Measurements from ENCODE around the gene PTH2.

Gene PTH2

DNA sequence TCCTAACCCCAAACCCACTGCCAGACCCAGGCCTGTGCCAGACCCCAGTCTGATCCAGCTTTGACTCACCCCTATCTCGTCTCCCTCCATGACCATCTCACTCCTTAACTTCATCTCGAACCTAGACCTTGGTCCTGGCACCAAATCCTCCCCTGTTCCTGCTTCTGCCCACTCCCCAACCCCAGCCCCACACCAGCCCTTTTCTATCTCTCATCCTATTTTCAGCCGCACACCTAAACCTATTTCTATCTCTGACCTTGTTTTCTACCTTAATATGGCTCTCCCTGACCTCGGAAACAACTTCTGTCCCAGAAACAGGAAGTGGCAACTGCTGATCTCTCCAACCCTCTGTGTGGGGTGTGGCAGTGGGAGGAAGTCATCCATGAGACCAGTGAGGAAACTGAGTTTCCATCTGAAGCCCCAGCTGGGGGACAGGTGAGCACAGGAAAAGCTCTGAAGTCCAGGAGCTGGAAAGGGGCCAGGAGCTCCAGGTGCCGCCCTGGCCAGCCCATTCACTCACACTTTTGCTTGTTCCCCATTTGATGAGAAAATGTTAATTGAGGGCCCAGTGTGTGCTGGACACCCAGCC is 13.7 kb downstream of the PTH2 start:
- DNase-seq: no peak

DNA sequence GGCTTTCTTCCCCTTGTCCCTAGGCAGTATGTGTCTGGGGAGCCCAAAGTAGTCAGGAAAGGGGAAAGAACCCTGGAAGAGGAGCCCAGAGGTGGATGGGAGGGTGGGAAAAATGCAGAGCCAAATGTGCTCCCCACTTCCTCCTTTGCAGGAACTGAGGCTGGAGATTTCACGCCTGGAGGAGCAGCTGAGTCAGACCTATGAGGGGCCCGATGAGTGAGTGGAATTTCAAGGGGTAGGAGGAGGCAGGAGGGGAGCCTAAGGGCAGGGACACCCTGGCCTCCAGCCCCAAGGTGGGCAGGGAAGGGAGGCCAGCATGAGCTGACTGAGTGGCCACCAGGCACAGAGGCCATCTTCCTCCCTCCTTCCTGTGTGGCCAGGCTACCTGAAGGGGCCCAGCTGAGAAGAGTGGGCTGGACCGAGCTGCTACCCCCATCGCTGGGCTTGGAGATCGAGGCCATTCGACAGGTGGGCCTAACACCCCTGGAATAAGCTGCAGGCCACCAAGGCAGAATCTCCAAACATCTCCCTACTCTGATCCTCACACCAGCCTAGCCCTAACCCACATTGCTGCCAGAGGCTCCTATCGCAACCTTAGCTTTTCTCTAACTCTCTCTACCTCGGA is 14.3 kb downstream of the PTH2 start:
- no peak for DNase-seq

DNA sequence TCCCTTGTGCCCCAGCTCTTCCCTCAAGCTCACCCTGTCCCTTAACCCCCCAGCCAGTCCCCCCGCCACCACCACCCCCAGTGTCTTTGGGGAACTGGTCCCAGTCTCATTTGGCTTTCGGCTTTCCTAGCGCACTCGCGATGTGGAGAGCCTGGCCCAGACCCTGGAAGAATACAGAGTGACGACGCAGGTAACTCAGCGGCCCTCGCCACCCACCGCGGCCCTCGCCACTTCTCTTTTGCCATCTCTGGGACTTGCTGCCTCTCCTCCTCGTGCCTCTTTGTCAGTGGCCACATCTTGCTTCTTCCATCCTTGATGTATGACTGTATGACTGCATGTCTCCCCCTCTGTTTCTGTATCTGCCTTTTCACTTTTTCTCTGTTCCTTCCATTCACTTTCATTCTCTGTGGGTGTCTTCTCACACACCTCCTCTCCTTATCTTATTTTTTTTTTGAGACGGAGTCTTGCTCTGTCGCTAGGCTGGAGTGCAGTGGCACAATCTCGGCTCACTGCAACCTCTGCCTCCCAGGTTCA is 15.7 kb downstream of the PTH2 start:
- DNase-seq: no peak

DNA sequence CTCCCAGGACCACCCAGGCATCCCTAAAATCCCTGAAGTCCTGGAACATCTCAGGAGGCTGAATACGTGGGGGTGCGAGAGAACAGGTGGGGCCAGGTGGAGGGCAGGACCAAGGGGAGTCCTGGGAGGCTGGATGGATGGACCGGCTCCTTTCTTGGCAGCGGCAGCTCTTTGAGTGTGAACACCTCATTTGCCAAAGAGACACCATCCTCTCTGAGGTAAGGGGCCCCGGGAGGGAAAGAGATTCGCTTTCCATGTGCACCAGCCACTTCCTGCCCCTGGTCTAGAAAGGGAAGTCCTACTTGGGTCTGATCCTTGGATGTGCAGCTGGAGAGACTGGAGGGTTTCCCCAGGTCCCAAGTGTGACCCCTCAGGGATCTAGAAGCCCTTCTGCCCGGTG is 16.2 kb downstream of the PTH2 start:
- DNase-seq: no peak

DNA sequence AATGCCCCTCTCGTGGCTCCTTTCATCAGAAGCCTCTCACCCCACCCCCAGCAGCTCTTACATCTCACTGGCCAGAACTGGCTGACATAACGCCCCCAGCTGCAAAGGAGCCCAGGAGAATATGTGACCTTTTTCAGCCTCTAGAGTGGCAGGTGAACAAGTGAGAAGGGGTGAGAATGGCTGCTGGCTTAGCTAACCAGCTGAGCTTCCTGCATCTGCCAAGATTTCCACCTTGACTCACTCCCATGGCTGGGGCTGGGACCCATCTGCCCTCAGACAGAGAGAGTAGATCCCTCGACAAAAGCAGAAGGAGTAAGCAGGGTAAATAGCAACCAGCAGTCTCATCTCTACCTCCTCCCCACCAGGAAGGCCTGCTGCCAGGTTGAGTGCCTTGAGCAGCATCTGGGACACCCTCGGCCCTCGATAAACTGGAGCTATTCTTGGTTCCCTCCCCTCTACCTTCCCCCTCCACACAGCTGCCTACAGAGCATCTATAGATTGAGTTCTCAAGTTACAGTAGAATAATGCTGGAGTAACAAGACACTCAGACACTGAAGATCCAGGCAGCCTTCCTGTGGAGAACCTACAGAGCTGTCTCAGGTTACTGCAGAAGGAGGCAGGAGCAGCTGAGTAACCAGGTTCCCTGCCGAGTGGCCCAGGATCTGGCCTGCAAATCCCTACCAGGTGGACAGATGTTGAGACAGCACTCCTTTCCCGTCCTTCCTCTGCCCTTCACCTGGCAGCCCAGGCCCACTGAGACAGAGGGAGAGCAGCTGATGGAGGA is 19.6 kb downstream of the PTH2 start:
- DNase-seq: peak; percentile 100

DNA sequence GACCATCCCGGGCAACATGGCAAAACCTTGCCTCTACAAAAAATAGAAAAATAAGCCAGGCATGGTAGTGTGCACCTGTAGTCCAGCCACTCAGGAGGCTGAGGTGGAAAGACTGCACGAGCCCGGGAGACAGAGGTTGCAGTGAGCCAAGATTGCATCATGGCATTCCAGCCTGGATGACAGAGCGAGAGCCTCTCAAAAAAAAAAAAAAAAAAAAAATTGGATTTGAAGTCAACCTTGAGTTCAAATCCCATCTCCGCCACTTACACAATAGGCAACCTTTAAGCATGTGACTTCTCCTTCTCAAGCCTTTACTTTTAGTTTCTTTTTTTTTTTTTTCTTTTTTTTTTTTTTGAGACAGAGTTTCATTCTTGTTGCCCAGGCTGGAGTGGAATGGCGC is 23.2 kb downstream of the PTH2 start:
- DNase-seq: no peak

DNA sequence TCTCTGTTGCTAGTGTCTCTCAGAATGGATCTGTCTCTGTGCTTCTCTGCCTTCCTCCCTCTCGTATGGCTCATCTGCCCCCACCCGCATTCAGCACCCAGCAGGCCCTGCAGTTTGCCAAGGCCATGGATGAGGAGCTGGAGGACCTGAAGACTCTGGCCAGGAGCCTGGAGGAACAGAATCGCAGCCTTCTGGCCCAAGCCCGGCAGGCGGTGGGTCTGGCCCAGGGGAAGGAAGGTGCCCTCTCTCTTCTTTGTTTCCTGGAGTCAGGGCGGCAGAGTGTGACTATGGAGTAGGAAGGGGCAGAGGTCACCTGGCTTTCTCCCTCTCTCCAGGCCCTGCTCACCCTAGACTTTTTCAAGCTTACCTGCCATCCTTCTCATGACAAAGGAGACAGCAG is 24.3 kb downstream of the PTH2 start:
- no peak for DNase-seq

DNA sequence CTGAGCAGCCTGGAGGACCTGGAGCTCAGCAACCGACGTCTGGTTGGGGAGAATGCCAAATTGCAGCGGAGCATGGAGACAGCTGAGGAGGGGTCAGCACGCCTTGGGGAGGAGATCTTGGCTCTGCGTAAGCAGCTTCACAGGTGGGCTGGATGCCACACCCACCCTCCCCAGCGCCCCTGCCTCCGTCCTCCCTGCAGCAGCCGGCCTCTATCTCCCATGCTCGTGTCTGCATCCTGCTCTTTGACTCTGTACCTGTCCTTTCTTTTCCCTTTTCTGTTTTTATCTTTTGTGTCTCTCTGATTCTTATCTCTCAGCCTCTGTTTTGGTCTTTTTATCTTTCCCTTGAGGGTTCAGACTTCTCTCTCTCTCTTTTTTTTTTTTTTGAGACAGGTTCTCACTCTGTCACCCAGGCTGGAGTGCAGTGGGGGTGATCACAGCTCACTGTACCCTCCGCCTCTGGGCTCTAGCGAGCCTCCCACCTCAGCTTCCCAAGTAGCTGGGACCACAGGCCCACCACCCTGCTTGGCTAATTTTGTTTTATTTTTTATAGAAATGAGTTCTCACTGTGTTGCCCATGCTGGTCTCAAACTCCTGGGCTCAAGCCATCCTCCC is 25.1 kb downstream of the PTH2 start:
- DNase-seq: peak; percentile 71

DNA sequence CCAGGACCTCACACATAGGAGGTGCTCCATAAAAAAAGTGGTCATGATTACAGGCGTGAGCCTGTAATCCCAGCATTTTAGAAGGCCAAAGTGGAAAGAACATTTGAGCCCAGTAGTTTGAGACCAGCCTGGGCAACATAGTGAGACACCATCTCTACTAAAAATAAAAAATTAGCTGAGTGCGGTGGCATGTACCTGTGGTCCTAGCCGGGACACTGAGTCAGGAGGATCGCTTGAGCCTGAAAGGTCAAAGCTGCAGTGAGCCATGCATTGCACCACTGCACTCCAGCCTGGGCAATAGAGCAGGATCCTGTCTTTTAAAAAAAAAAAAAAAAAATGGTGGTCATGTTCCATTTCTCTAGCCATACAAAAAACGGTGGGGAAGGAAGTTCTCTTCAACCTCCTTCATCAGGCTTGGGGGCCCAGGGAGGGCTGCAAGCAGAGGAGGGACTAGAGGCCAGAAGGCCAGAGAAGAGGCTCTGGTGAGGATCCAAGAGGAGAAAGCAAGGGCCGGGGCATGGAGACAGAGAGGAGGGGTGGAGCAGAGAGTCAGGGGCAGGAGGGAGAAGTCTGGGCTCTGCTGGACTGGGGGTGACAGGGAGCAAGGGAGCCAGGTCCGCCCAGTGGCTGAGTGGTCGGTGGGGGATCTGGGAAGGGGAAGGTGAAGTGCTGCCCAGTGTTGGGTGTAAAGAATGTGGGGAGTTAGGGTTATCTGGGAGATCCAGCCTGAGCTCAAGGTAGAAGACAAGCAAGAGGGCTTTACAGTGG is 26.3 kb downstream of the PTH2 start:
- no peak for DNase-seq

DNA sequence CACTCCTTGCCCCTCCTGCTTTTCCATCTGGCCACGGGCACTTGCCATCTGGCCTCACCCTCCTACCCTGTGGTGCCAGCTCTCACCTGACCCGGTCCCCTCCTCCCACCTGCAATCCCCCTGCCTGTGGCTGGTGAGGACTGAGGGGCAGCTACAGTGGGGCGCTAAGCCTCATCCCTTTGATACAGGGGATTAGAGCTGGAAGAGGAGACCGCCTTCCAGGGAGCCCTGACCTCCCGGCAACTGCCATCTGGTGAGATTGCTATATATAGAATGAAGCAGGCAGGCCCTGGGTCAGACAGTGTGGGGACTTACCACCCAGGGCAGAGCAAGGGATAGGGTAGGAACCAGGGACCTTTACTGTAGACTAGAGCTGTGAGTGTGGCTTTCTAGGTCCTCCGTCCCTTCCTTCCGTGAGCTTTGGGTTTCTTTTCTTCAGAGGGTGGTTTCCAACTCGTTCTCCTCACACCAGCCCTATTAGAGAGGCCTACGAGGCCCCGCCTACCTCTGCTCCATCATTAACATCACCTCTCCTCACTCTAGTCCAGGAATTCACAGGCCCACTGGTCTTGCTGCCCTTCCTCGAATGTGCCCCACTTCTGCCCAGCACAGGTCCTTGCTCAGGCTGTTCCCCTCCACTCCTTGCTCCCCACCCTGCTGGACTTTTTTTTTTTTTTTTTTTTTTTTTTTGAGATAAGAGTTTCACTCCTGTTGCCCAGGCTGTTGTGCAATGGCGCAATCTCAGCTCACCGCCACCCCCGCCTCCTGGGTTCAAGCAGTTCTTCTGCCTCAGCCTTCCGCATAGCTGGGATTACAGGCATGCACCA is 27.4 kb downstream of the PTH2 start:
- peak; percentile 90 for DNase-seq

DNA sequence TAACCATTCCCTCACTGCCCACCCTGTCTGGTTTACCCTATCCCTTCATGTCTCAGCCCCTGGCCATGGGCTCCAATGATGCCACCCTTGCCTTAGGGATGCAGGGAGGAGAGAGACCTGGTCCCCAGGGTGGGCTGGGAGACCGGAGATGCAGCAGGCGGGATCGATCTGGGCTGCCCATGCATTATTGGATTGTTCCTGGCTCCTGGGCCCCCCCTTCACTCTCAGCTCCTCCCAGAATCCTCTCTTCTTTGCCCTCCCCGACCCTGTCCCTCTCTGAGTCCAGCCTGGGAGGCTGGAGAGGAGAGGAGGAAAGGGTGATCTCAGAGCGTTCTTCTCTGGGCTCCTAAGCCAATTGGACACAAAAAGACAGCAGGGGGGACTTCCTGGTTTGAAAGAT is 29.4 kb downstream of the PTH2 start:
- no peak for DNase-seq

DNA sequence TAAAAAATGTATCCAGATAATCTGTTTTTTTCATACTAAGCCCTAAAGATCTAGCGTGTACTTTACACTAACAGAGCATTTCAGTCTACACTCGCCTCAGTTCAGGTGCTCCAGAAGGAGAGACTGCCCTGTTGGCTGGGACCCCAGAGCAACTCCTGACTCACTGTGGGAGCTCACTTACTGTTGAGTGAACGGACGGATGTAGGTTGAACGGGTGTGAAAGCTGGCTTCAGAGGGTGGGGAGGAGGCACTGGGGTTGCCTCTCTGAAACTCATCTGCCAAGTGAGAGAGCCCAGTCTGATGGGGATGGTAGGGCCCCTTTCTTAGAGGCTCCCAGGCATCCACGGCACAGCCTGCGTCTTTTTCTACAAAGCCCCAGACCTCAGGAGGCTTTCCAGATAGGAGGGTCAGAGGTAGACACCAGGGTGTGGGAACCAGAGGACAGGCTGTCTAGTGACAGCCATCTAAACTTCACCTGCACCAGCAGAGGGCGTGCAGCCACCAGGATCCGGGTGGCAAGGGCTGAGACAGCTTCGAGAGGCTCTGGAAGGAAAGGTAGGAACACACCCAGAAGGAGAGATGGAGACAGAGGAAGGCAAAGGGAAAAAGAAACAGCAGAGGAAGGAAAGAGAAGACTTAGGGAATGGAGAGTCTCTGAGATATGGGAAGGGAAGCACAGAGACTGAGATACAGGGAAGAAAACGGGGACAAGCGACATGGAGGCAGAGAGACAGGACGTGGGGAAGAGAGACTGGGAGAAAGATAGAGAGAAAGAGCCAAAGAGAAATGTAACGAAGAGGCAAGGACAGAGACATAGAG is 31.5 kb downstream of the PTH2 start:
- DNase-seq: peak; percentile 90

DNA sequence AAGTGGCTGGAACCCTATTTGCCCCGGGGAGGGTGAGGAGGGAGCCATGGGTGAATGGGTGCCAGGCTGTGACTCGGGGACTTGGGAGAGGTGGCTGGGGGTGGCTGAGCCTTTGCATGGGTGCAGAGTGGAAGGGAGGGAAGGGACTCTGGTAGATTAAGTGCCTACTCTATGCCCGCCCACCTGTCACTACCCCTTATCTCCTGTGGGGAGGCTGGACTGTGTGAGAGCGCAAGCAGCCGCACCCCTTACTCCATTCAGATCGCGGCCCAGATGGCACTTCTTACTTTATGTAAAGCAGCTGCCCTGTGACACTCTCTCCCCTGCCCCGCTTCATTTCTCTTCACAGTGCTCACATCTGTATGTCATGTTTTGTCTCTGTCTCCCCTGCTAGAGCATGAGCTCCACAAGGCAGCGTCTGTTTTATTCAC is 32.3 kb downstream of the PTH2 start:
- peak; percentile 31 for DNase-seq

DNA sequence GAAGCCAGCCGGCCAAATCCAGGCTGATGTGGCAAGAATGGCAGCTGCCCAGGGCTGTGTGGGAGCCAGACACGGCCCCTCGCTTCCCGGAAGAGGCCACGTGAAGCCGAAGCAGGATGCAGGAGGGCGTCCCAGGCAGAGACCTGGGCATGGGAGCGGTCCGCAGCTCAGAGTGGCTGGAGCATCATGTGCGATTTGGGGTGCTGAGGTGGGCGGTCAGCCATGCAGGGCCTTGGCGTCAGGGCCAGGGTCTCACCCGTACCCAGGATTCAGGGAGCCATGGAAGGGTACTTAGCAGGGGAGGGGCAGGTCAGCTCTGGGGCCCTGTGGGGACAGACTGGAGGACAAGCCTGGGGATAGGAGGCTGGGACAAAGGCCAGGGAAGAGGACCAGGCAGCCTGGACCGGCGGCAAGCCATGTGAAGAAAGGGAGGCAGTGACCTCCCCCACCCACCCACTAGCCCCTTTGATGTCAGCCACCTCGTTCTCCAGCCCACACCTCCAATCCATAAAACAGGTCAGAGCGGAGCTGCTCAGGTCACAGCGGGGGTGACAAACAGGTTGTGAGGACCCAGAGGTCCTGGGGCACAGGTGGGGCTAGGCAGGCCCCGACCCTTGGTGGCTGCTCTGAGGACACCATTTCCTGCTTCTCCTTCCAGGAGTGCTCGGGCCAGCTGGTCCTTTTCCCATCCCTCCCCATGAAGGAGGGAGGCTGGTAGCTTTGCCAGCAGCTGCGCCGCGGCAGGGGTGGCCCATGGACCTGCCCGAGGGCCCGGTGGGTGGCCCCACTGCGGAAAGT is 32.9 kb downstream of the PTH2 start:
- DNase-seq: no peak

DNA sequence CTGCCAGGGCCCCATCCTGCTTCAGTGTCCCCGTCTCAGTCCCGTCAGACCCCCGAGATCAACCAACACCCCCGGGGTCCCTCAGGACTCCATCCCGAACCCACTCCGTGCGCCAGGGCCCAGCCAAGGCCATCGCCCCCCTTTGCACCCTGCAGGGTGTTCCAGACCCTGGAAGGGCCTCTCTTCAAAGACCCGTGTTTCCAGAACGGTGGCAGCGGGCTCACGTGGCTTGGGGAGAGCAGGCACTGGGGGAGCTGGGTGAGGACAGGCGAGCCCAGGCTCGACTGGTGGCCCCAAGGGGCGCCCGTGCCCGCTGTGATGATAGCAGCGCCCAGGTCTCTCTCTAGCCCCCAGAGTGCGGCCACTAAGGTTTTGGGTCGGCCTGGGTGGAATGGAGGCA is 33.8 kb downstream of the PTH2 start:
- no peak for DNase-seq

DNA sequence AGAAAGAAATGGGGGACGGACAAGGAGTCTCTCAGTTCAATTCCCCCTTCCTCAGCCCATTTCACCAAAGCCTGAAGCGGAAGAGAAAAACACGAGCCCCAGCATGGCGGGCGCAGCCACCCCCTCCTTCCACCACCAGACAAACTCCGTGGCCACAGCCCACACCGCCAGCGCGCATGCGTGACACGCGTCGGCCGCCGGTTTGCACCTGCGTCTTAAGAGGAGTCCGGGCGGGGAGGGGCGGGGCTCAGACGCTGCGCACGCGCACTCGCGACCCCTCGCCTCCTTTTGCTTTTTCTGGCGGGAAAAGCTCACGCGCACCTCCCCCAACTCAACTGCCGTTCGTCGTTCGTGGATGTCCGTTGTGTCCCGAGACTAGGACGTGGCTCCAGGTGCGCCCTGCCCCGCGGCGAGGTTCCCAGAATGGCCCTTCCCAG is 35.3 kb downstream of the PTH2 start, which contains the start of gene KASH5:
TSS of gene KASH5 (plus strand) at position 314 of the 437 bp plus-strand sequence. CDS start 2,635 bp downstream, outside the sequence.
- no peak for DNase-seq

DNA sequence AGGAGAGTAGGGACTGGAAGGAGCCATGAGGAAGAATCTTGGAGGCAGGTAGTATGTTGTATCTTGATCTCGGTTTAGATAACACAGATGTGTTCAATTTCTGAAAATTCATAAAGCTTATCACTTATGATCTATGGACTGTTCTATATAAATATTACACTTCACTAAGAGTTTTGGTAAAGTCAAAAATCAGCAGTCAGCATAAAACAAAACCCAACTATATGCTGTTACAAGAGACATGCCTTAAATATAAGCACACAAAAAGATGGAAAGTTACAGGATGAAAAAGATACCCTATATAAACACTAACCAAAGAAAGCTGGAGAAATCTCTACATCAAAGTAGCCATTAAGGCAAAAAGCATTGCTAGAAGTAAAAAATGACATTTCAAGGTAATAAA is 39.6 kb downstream of the PTH2 start:
- no peak for DNase-seq

DNA sequence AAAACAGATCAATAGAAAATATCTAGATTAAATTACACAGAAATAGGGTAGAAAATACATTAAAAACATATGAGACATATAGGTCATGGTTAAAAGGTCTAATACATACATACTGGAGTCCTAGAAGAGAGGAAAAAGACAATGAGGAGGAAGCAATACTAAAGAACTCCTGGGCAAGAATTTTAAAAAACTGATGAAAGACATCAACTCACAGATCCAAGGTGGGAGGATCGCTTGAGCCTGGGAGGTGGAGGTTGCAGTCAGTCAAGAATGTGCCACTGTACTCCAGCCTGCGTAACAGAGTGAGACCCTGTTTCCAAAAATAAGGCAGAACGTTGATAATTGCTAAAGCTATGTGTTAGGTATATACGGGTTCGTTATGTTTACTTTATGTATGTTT is 40.6 kb downstream of the PTH2 start:
- no peak for DNase-seq

DNA sequence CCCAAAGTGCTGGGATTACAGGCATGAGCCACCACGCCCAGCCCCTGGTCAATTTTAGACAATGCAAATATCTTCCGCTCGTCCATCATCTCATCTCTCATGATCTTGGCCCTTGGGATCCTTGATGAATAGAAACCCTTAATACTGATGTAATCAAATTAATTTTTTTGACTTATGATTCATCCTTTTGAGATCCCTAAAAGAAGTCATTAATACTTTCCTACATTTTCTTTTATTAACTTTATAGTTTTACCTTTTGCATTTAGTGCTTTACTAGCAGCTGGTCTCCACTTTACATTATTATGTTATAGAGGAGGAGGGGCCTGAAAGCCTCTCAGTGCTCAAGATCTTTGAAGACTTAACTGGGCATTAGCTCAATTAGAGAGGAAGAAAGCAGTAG is 42.9 kb downstream of the PTH2 start:
- DNase-seq: no peak

DNA sequence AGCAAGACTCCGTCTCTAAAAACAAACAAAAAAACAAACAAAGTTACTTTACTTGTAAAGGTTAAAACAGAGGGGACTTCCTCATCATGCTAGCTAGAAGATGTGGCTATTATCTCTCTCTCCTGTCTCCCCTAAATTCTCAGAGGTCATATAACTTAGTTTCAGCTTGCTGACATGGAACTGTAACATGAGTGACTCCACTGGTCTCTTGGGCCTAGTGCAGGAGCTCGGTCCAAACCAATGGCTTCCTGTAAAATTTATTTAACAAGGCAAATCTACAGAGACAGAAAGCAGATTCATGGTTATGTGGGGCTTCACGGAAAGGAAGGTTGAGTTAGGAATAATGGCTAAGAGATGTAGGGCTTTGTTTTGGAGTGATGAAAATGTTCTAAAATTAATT is 44.7 kb downstream of the PTH2 start:
- no peak for DNase-seq
